Kidney epithelial cell (primary cell): ENCODE results near the gene FAM171A1. TPM values are rescaled to one million over a fixed set of nuclear protein-coding genes. Genes with fewer than 3 reads are reported as not detected.

ENCODE experiments used
- DNase-seq: peaks from one replicate; pipeline ENCODE4 v3.0.0-alpha.2; 2010; ENCODE audit warnings: low read depth
- H3K27me3 ChIP-seq: 2 replicates; pipeline ENCODE4 v1.6.0; 2011; ENCODE audit warnings: low read length; ENCODE audit not compliant: control insufficient read depth, insufficient read depth
- H3K36me3 ChIP-seq: 2 replicates; pipeline ENCODE4 v1.5.1; 2011; ENCODE audit warnings: low read length; ENCODE audit not compliant: control insufficient read depth, insufficient read depth
- H3K4me3 ChIP-seq: 2 replicates; pipeline ENCODE4 v1.5.1; 2011; ENCODE audit warnings: low read depth, mild to moderate bottlenecking, control low read depth, low read length
- total RNA-seq: library from RNA; depleted of rRNA; stranded (reverse); fragments of >200 nt; gene quantifications from 2 replicates; pipeline ENCODE4 v1.2.3, GENCODE V29; 2015
- TF ChIP-seq, protein P1 (sequence below): IDR thresholded peaks from 2 replicates; pipeline ENCODE4 v1.5.1; 2011; ENCODE audit warnings: mild to moderate bottlenecking, moderate library complexity, low read length, control low read depth, inconsistent platforms; ENCODE audit not compliant: insufficient read depth, poor library complexity, severe bottlenecking

FAM171A1 gene
- total RNA-seq, 1 donor from 2014 or later: 34.0 TPM

DNA sequence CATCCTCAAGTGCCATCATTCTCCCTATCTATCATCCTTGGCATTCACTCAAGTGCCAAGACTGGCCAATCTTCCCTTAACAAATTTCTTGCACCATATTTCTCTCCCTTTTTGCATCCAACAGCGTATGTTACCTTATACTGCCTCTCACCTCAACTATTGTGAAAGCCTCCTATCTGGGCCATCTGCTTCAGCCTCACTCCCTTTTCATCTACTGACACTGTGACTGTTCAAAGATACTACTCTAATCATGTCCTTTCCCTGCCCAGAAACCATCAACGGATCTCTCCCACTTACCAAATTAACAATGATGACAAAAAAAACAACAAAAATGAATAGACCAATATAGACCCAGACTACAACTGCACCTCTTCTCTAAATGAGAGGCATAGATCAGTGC lies 112.0 kb downstream of the FAM171A1 start:
- no peak for DNase-seq
- Histone ChIP-seq H3K27me3 (no peaks in the 10 kb centered on the region), H3K36me3 (no peaks in the 10 kb centered on the region), H3K4me3 (no peak overlapping the region)
- TF ChIP-seq, protein P1, sequence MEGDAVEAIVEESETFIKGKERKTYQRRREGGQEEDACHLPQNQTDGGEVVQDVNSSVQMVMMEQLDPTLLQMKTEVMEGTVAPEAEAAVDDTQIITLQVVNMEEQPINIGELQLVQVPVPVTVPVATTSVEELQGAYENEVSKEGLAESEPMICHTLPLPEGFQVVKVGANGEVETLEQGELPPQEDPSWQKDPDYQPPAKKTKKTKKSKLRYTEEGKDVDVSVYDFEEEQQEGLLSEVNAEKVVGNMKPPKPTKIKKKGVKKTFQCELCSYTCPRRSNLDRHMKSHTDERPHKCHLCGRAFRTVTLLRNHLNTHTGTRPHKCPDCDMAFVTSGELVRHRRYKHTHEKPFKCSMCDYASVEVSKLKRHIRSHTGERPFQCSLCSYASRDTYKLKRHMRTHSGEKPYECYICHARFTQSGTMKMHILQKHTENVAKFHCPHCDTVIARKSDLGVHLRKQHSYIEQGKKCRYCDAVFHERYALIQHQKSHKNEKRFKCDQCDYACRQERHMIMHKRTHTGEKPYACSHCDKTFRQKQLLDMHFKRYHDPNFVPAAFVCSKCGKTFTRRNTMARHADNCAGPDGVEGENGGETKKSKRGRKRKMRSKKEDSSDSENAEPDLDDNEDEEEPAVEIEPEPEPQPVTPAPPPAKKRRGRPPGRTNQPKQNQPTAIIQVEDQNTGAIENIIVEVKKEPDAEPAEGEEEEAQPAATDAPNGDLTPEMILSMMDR: no peak

DNA sequence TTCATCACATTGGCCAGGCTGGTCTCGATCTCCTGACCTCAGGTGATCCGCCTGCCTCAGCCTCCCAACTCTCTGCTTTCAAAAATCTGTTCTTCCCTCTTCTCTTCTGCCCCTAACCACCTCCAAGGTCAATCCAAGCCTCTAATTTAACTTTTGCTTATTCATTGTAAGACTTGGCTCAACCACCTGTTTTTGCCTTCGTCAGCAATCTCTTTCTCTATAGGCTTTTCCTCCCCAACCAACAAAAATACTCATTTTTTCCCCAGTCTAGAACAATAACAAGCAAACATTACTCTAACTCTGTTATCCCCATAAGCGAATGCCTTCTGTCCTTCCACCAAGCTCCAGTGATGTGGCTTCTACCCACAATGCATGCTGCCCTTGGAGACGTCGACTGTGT lies 112.8 kb downstream of the FAM171A1 start:
- DNase-seq: no peak
- H3K36me3 ChIP-seq: no peaks in the 10 kb centered on the region
- no peaks in the 10 kb centered on the region for H3K27me3 ChIP-seq
- TF ChIP-seq, protein P1: no peak
- H3K4me3 ChIP-seq: no peak overlapping the region

DNA sequence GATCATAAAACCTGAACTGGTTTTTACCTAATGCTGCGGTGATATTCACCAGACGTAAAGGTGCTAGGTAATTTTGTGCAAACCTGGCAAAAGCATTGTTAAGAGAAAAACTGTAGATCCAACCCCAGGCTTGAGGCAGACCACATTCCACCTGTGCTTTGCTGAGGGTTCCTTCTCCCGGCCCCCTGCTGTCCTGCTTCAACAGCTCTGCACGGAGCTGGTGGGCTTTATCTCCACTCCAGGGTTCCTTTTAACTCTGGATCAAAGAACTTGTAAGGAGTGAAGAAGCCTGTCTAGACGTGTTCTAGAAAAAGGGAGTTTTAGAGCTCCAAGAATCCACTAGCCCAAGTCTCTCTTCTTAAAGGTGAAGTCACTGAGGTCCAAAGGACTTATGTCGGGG lies 115.1 kb downstream of the FAM171A1 start:
- TF ChIP-seq, protein P1: no peak
- no peak overlapping the region for H3K4me3 ChIP-seq
- H3K27me3 ChIP-seq: no peaks in the 10 kb centered on the region
- DNase-seq: no peak
- no peaks in the 10 kb centered on the region for H3K36me3 ChIP-seq

DNA sequence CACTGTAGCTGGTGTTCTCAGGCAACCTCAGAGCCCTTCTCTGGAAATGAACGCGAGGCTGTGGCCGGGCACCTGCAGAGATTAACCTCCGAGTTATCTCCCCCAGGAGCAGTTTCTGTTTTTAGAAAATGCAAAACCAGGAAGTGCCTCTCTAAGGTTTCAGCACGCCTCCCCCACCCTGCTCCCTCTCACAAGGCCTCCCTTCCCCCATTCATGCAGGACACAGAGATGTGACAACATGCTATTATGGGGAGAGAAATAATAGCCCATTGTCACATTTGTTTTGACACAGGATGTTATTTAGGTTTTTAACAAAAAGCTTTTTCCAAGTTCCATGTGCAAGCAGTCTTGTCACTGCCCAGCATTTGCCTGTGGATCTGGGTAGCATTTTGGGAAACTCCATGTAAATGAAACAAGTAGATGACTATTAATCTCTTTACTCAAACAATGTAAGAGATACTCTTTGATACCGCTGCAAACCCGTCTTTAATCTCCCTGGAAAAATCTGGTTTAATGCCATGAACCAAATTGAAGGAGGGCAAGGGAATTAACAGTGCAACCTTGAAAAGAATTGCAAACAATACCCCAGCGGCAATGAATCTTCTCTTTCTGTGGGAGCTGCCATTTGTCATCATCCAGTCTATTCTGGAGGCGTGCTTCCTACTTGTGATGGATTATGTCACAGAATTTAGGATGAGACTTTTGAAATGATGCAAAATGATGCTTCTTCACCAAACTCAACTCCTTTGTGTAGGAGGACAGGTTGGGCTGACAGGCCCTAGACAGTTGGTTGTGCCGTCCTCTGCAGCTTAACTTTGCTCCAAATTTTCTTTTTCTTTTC lies 116.1 kb downstream of the FAM171A1 start:
- TF ChIP-seq, protein P1: no peak
- no peaks in the 10 kb centered on the region for H3K27me3 ChIP-seq
- no peak for DNase-seq
- H3K4me3 ChIP-seq: no peak overlapping the region
- no peaks in the 10 kb centered on the region for H3K36me3 ChIP-seq

DNA sequence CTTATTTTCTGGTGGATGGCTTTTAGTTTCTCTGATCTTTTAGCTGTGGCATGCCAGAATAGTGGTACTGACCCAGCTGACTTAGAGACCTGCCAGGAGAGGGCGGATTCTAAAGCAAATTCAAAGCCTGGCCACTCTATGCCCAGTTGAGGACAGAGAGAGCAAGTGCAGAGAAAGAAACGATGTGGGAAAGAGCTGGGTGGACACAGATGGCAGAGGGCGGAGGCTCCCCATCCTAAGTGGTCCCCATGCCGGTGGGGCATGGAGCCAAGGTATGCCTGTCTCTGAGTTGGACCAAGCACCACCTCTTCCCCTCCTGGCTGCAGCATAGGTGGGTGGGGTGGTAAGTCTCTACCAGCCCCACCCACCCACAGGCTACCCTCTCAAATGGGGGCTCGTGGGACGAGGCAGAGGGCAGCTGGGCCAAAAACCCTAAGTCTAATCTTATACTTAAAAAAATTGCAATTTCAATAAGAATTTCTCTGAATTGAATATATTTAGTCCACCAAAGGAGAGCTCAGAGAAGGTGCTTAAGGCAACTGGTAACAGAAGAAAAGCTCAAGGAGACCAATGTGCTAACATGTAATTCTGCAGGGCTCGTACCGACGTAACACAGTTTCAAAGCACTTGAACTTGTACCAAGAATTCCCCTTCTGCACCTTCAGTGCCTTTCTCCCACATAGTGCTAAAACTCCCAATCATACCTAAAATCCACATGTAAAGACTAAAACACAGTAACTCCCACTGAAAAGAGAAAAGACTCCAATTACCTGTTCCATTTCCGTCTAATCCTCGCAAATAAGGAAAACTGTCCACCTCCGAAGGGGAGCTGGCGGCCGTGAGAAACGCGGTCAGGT lies 116.9 kb downstream of the FAM171A1 start:
- no peak for DNase-seq
- Histone ChIP-seq H3K36me3 (no peaks in the 10 kb centered on the region), H3K27me3 (no peaks in the 10 kb centered on the region), H3K4me3 (no peak overlapping the region)
- TF ChIP-seq, protein P1: no peak
